HG03354 (cell line): ENCODE results near the gene PSMB5.

Source experiments
- ATAC-seq: cut with Tn5 transposase; IDR thresholded peaks from one replicate; pipeline ENCODE4 v1.9.1; 2021; ENCODE audit warnings: mild to moderate bottlenecking; ENCODE audit not compliant: unreplicated experiment, poor library complexity, severe bottlenecking

The PSMB5 gene

GRCh38 chr14:23034498-23035302, at the start of gene PSMB5:
TSS of gene PSMB5 (minus strand) at chr14:23034900. CDS start at chr14:23034881, 19 bp downstream.
- ATAC-seq: peak; percentile 97

DNA sequence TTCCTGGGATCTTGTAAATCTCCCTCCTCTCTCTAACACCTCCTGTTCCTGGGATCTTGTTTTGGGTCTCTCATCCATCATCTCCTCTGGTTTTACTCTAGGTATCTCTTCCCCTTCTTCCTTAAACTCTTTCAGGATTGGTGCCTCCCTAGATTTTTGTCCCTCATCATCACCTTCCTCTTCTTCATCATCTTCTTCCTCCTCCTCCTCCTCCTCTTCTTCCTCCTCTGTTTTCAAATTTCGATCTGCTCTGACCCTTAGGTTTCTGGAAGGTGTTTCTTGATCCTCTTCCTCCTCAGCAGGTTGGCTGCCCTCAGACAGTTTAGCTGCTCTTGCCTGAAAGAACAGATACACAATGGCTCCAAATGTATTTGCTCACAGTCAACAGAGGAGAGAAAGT, 45.8 kb upstream of the PSMB5 start:
- ATAC-seq: no peak

DNA sequence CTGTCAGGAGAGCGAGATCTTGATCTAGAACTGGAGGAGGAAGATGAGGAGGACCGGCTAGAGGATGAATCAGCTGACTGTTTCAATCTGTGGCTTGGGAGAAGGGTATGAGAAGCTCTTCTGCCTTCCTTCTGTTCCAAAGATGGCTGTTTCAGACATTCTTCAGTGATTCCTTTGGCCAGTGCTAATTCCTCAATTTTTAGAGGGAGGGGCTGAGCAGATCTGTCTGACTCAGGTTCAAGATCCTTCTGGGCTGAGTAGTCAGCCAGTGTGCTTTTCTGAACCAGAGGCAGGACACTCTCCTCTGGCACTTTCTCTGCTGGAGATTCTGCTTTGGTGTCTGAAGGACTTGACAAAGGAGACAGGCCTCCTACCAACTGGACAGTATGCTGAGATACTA, 45.0 kb upstream of the PSMB5 start:
- ATAC-seq: no peak

- ATAC-seq: no peak
Measured at GRCh38 chr14:23078692-23079116, 44.0 kb upstream of the PSMB5 start.

DNA sequence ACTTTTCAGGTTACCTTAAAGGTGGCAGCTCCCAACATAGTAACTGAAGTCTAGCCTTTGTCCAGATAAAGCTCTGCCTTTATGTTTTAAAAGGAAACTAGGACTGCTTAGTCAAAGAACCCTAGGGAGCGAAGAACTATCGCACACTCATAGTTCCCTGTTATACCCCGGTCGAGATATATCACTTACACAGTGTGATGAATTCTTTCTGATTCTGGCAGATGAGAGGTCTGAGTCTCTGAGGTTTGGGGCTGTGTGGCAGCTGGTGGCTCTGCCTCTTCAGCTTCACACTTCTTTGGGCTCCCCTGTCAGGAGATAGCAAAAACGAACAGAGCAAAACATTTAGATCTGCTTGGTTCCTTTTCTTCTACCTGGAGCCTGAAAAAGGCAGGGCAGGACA, 43.3 kb upstream of the PSMB5 start:
- no peak for ATAC-seq

- ATAC-seq: no peak
Measured at GRCh38 chr14:23076785-23077408, 42.2 kb upstream of the PSMB5 start.

DNA sequence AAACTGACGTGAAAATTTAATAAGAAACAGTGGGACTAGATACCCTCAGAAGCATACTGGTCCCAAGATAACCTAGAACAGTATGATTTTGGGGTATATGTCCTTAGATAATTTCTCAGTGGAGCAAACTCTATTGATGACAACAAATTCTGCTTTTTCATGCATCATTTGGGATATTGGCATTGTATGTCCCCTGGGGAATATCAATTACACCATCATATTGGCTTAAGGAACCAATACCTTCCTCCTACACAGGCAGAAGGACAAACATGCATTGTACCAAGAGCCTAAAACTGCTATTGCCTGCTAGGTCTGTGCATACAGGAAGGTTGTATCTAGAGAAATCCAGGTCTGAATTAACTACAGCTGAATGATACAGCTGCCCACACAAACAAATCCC, 40.2 kb upstream of the PSMB5 start:
- ATAC-seq: no peak

DNA sequence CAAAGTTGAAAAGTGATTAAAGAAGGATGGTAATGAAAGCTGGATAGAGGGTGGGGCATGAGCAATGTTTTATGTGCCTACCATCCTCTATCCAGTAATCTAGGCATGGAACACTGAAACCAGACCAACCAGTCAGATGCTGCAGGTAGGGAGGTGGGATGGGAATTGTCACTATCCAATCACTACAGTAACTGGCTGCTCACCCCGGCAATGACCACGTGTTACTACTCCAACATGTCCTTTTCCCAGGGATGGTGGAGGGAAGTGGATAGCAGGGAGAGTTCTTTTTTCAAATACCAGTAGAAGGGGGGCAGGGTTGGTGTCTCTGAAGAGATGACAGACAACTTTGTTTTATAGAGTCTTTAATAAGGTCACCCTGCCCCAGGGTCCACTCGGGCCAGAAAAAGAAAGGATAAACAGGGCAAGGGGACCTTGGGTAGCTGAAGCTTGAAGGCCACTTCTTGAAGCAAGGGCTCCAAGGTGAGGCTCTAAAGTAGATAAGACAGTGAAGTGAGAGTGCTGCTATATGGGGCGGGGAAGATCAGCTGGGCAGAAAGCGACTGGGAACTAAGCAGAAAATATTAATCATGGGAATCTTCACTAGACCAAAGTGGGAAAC, 37.3 kb upstream of the PSMB5 start:
- ATAC-seq: no peak

- peak; percentile 89 for ATAC-seq
Measured at GRCh38 chr14:23071244-23071920, 36.7 kb upstream of the PSMB5 start.

DNA sequence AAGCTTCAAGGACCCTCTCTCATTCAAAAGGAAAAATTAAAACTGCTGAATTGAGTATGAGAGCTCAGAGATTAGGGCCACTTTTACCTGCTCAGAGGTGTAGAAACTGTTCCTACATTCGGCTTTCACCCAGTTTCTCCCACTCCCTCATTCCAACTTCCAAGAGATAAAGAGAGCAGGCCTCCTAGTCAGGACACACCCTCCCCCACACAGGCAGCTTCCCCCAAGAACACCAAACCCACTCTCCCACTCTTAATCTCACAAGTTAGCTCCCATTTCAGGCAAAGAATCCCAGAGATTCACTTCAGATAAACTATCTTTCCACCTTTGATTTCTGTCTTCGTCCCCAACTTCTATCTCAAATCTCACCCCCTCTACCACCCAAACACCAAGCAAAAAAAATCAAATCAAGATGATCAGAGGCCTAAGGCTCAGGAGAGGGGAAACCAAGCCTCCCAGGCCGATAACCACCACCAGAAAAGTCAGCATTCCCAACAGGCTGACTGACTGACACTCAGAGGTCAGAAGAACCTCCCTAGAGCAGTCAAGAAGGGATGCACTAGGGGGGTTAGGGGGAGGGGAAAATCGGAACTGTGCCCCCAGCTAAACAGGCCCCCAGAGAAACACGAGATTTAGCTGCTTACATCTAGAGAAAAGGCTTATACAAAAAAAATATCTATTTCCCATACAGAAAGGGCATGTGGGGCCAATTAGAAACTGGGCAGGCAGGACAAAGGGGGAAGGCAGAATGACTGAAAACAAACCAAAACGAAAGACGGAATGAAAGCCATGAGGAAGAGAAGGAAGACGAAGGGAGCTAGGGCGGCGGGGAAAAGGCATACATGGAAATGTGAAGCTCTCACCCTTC, 35.8 kb upstream of the PSMB5 start:
- no peak for ATAC-seq

- no peak for ATAC-seq
Measured at GRCh38 chr14:23069413-23069806, 34.7 kb upstream of the PSMB5 start.

GRCh38 chr14:23068789-23069412, 34.2 kb upstream of the PSMB5 start:
- peak; percentile 80 for ATAC-seq

DNA sequence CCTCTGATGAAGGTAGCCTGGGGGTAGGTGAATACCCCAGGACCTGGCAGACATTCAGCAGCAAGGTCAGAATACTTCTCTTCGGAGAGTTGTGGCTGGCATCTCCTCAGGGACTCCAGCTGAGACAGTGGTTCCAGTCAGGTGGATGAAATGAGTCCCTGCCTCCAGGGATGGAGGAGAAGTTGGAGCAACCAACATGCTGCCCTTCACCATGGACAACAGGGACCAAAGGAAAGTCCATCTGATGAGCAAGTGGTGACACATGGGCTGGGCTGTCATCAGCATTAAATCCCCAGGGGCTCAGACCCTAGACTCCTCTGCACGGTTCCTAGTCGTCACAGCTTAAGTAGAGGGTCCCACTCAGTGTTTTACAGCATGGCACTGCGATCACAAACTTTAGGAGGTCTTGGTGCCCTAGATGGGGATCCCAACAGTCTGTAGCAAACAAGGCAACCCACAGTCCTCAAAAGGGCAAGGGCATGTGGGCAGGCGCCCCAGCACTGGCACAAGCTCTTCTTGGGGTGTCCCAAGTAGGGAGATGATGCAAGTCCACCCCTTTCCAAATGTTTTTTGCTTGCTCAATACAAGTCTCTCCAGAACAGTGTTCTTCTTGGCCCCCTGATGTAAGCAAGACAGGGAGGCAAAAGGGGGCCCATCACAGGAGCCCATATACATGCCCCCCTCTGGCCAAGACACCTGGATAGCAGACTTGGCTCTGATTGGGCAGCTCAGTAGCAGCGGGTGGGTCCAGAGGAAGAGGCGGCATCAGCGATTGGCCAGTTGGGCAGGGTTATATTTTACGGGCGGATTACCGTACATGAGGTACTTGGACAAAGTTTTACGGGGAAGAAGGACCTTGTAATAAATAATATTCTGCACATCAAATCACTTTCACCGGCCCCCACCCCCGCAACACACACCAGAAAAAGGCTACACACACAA, 33.4 kb upstream of the PSMB5 start:
- ATAC-seq: no peak

DNA sequence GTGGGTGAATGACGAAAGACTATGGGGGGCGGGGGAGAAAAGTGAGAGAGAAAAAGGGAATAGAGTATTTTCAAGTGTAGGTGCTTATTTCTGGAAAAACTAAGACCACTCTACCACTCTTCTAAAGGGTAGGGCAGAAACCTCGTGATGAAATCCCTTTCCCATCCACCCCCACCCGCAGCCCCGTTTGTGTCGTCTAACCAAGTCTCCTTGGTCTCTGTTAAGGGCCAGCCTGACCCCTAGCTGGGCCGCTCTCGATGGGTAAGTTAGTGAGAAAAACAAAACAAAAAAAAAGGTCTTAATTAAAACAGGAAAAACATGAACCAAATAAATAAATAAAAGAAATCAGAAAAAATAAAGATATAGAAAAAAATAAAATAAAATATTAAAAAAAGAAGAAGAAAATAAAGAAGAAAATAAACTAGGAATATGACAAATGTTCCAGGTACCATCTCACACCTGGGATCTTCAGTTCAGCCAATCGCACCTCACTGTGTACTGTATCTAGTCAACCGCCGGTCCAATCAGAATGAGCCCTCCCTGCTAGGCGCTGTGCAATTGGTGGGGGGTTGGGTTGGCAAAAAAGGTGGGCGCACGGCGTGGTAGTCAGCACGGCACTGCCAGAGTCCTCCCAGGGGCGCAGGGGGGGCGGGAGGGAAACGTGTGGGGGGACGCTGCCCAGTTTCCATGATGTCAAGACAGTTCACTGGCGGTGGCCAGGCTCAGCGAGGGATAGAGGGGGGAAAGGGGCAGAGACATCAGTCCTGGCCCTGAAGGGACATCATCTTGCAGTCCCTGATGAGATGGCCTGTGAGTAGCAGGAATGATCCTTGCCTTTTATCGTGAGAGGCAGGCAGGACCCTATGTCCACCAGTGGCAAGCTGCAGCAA, 32.4 kb upstream of the PSMB5 start:
- no peak for ATAC-seq

DNA sequence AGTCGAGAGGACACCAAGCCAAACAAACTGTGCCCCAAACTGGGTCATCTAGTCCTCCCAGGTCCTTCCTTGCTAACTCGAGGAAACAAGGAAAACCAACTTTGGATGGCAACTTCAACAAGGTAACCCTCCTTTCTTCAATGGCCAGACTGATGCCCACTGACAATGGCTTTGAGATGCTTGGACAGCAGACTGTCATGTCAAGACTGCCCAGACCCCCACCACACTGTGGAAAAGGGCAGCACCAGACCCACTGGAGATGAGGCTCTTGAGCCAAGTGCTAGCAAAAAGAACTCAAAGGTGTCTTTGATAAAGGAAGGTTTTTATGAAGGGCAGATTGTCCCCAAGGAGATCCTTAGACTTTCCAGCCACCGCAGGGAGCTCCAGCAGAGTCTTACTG, 31.7 kb upstream of the PSMB5 start:
- ATAC-seq: no peak

GRCh38 chr14:23063601-23064000, 28.9 kb upstream of the PSMB5 start:
- ATAC-seq: no peak

- ATAC-seq: no peak
Measured at GRCh38 chr14:23062002-23062401, 27.3 kb upstream of the PSMB5 start.
